HEK293T (cell line): Measurements from ENCODE around the gene PYGO1.

Experiments used
- BHLHE40 ChIP-seq: fragments of 450-650 bp; IDR thresholded peaks from 2 replicates; pipeline ENCODE4 v1.6.1; 2016; ENCODE audit warnings: mild to moderate bottlenecking, moderate library complexity, borderline replicate concordance
- FOXK2 ChIP-seq: fragments of 450-650 bp; IDR thresholded peaks from 2 replicates; pipeline ENCODE4 v1.6.1; 2016; ENCODE audit warnings: mild to moderate bottlenecking
- FOXM1 ChIP-seq: fragments of 450-650 bp; IDR thresholded peaks from 2 replicates; pipeline ENCODE4 v1.6.1; 2017; ENCODE audit warnings: mild to moderate bottlenecking, borderline replicate concordance
- L3MBTL2 ChIP-seq: fragments of 450-650 bp; conservative IDR thresholded peaks from 2 replicates; pipeline ENCODE4 v1.6.1; 2016; ENCODE audit warnings: mild to moderate bottlenecking
- LEF1 ChIP-seq: fragments of 450-650 bp; IDR thresholded peaks from 2 replicates; pipeline ENCODE4 v1.6.1; 2017; ENCODE audit warnings: mild to moderate bottlenecking, borderline replicate concordance
- NFRKB ChIP-seq: fragments of 450-650 bp; IDR thresholded peaks from 2 replicates; pipeline ENCODE4 v1.6.1; 2016; ENCODE audit warnings: mild to moderate bottlenecking, moderate library complexity
- PKNOX1 ChIP-seq: fragments of 450-650 bp; IDR thresholded peaks from 2 replicates; pipeline ENCODE4 v1.6.1; 2016
- SUZ12 ChIP-seq: fragments of 450-650 bp; IDR thresholded peaks from 2 replicates; pipeline ENCODE4 v1.6.1; 2016; ENCODE audit warnings: mild to moderate bottlenecking
- TARDBP ChIP-seq: fragments of 450-650 bp; IDR thresholded peaks from 2 replicates; pipeline ENCODE4 v1.6.1; 2016

GRCh38 chr15:55576943-55577342, 11.2 kb downstream of the PYGO1 start:
- no peak for TF ChIP-seq TARDBP
- TF ChIP-seq PKNOX1 = no peak
- TF ChIP-seq NFRKB = no peak
- TF ChIP-seq BHLHE40 = no peak
- TF ChIP-seq FOXK2 = no peak
- no peak for TF ChIP-seq SUZ12
- TF ChIP-seq FOXM1 = no peak
- no peak for TF ChIP-seq L3MBTL2
- TF ChIP-seq LEF1 = no peak
